Coronary artery (tissue), 2 donors: ENCODE data around the gene ADGRE2.
"Not testable (repeated sequence)": the region's sequence is repeated elsewhere in the genome, so short reads cannot be mapped to it uniquely, and the experiment has no call there.

Experiments
- DNase-seq: peaks from one replicate; pipeline ENCODE4 v3.0.0-alpha.2; 2017; ENCODE audit warnings: low spot score
- H3K27ac ChIP-seq, 2 donors: fragments of 200-600 bp; sonication (generic); one replicate each; pipeline ENCODE4 v1.5.1; 2016 to 2019
- H3K4me3 ChIP-seq: fragments of 200-600 bp; sonication (generic); 2 replicates; pipeline ENCODE4 v1.5.1; 2016; ENCODE audit warnings: mild to moderate bottlenecking, moderate library complexity
- CTCF ChIP-seq: fragments of 200-600 bp; sonication (generic); IDR thresholded peaks from one replicate; pipeline ENCODE4 v1.5.1; 2019; ENCODE audit warnings: antibody characterized with exemption

The ADGRE2 gene

GRCh38 chr19:14772995-14773394, 5.4 kb downstream of the ADGRE2 start:
- Histone ChIP-seq H3K4me3 (no peak overlapping the region), H3K27ac (no peak overlapping the region)
- no peak for TF ChIP-seq CTCF
- no peak for DNase-seq

GRCh38 chr19:14772467-14772866, 5.9 kb downstream of the ADGRE2 start:
- TF ChIP-seq CTCF, result no peak
- Histone ChIP-seq H3K4me3 (no peak overlapping the region), H3K27ac (no peak overlapping the region)
- DNase-seq, result no peak

GRCh38 chr19:14770944-14771839, 7.2 kb downstream of the ADGRE2 start:
- TF ChIP-seq CTCF, result no peak
- H3K27ac ChIP-seq, result no peak overlapping the region
- DNase-seq, result no peak

GRCh38 chr19:14770136-14770535, 8.2 kb downstream of the ADGRE2 start:
- TF ChIP-seq CTCF, result no peak
- DNase-seq, result no peak

More at GRCh38 chr19:14770944-14771839, 7.2 kb downstream of the ADGRE2 start:
- no peak overlapping the region for H3K4me3 ChIP-seq

GRCh38 chr19:14769201-14769600, 9.2 kb downstream of the ADGRE2 start:
- TF ChIP-seq CTCF, result no peak

More at GRCh38 chr19:14770136-14770535, 8.2 kb downstream of the ADGRE2 start:
- H3K4me3 ChIP-seq, result no peak overlapping the region
- no peak overlapping the region for H3K27ac ChIP-seq

GRCh38 chr19:14768001-14768400, 10.4 kb downstream of the ADGRE2 start:
- TF ChIP-seq CTCF, result no peak
- no peak overlapping the region for H3K4me3 ChIP-seq
- DNase-seq, result no peak
- no peak overlapping the region for H3K27ac ChIP-seq

More at GRCh38 chr19:14769201-14769600, 9.2 kb downstream of the ADGRE2 start:
- Histone ChIP-seq H3K4me3 (no peak overlapping the region), H3K27ac (no peak overlapping the region)
- DNase-seq, result no peak

GRCh38 chr19:14767466-14767971, 10.8 kb downstream of the ADGRE2 start:
- no peak overlapping the region for H3K4me3 ChIP-seq
- DNase-seq, result no peak
- H3K27ac ChIP-seq, result no peak overlapping the region
- no peak for TF ChIP-seq CTCF

GRCh38 chr19:14765841-14766240, 12.5 kb downstream of the ADGRE2 start:
- not testable (repeated sequence) for H3K4me3 ChIP-seq, H3K27ac ChIP-seq, DNase-seq

- H3K4me3 ChIP-seq, result not testable (repeated sequence)
These were observed 13.0 kb downstream of the ADGRE2 start for GRCh38 chr19:14765403-14765802.

More at GRCh38 chr19:14765403-14765802, 13.0 kb downstream of the ADGRE2 start:
- not testable (repeated sequence) for H3K27ac ChIP-seq, DNase-seq
